IPS-NIHi7 (cell line): ENCODE measurements around the gene SORBS1.

Experiments used
- DNase-seq: peaks from one replicate; pipeline ENCODE4 v3.0.0; 2012; ENCODE audit warnings: mixed read lengths; ENCODE audit errors: extremely low spot score

The SORBS1 gene

DNA sequence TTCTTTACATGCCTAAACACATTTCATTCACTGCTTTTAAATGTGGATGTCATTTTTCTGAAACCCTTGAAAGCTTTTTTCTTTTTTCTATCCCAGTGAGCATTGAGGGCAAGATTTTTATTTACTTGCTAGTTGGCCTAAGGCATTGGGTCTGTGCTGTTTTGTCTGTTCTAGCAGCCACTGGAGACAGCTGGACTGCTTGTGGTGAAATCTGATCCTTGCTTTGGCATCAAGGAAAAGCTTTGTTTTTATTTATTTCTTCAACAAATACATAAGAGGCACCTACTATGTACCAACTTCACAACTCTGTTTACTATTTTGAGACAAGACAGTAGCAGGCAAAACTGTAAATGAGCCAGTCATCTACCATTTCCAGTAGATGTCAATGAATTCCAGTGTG is 241.9 kb downstream of the SORBS1 start:
- no peak for DNase-seq

- DNase-seq: no peak
Measured at GRCh38 chr10:95315509-95315908, 245.7 kb downstream of the SORBS1 start.

GRCh38 chr10:95314192-95314918 is 246.8 kb downstream of the SORBS1 start:
- no peak for DNase-seq

- DNase-seq: no peak
Measured at GRCh38 chr10:95312986-95313495, 248.1 kb downstream of the SORBS1 start.

DNA sequence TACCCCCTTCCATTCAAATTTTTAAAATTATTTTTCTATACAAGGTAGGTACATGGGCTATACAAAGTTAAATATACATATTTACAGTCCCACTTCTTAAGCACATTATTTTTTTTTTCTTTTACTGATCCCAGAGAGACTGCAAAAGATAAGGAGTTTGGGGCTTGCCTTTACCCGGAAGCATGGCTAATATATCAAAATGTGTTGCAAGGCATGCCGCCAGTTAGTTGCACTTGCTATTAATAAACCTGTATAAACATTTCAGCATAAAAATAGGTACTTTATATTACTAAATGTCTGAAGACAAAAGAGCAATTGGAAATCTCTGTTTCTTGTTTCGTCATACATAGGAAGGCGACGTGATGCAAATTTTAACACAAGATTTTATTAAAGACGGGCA is 248.9 kb downstream of the SORBS1 start:
- DNase-seq: no peak

- DNase-seq: no peak
Measured at GRCh38 chr10:95309958-95310357, 251.2 kb downstream of the SORBS1 start.

DNA sequence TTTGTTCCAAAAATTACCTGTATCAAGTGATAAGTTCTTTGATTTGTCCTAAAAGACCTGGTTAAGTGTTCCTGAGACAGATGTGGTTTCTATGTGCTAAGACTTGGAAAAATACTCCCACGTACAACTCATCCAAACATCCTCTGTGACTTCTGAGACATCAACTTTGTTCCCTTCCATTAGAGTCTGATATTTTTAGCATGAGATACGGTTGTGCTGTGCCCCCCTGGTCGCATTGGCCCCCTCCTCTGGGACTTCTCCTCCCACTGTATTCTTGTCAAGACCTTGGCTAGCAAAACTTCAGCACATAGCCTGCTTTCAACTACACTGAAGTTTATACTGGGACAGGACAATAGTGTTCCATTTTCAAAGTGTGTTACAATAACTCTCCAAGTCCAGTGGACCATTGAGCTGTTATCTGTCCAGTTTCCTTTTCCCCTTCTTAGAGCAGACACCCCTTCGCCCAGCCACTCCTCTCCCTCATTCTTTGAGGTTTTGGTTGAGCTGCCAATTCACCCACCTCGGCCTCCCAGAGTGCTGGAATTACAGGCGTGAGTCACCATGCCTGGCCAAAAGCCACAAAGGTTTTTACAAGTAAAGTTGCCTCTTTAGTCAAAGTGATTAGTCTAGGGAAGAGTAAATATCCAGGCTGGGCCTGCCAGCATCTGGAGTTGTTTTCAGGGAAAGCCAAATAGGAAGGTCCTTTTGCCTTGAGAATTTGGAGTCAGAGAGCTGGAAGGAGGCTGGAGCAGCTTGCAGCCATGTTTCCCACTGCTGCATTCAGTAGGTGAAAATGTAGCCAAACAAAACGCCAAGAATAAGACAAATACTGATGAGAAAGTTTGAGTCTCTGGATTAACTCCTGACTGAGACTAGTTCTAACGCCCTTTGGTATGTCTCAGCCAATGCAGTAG is 252.5 kb downstream of the SORBS1 start:
- no peak for DNase-seq

DNA sequence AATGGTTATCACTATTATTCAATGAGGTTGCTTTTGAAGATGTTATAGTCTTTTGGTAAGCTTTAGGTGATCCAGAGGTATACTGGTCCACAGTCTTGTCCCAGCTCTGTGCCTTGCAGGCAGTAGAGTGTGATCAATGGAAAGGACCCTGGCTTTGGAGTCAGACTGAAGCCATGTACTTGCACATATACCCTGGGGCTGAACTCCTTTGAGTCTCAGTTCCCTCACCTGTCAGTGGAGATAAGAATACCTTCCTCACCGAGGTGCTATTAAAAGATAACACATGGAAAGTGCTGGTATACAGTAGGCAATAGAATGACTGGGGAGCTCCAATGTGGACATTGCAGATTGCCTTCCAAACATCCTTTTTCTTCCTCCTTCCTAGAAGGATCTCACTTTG is 254.3 kb downstream of the SORBS1 start:
- no peak for DNase-seq

DNA sequence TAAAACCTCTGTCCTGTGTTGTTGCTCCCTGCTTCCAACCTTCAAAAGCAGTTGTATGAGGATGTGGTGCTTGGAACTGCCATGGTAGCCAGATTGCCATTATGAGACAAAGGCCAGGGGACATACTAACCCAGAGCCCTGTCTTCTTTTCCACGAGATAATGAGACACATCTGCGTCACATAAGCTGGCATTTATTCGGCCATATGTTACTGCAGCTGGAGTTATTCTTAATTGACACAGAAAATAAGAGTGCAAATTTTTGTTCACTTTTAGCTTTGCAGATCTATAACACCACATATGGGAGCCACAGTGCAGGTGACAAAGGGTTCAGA is 254.9 kb downstream of the SORBS1 start:
- no peak for DNase-seq

DNA sequence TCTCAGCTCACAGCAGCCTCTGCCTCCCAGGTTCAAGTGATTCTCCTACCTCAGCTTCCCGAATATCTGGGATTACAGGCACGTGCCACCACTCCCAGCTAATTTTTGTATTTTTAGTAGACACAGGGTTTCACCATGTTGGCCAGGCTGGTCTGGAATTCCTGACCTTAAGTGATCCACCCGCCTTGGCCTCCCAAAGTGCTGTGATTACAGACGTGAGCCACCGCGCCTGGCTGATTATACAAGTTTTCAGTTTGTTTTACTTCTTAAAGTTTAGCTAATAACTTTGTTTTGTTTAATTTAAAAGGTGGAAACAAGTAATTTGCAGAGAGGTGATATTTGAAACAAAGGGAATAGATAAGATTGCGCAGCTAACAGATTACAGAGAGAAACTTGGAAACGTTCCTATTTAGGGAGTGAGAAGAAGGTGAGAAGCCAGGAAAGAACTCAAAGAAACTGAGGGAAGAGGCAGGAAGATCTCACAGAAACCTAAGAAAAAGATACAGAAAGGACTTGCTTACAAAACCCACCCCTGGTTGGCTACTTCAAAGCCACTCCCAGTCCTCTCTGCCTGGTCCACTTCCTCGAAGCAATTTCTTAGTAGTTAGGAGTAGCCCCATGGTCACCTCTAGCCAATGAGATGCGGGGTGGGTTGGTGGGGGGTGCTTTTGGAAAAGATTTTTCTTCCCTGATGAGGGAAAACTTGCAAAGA is 255.4 kb downstream of the SORBS1 start:
- no peak for DNase-seq

- DNase-seq: no peak
Measured at GRCh38 chr10:95304976-95305375, 256.2 kb downstream of the SORBS1 start.

GRCh38 chr10:95304463-95304862 is 256.7 kb downstream of the SORBS1 start:
- no peak for DNase-seq

- DNase-seq: no peak
Measured at GRCh38 chr10:95303950-95304349, 257.2 kb downstream of the SORBS1 start.

GRCh38 chr10:95303535-95303934 is 257.6 kb downstream of the SORBS1 start:
- no peak for DNase-seq

- DNase-seq: no peak
Measured at GRCh38 chr10:95300022-95300539, 261.1 kb downstream of the SORBS1 start.

DNA sequence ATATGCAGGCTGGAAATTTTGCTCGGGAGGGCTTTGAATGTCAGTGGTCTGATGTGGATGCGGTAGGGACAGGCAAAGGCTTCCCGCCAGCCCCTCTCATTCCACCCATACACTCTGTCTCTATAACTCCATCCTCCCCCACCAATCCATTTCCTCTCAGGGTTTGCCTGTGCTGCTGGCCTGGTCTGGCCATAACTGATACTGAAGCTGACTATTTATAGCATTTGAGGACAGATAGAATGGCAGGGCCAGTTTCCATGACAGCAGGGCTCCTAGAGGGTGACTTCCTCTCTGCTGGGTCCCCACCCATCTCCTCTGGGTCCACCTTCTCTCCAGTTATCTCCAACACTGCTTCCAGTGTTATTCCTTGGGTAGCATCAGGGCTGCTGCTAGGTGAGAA is 263.8 kb downstream of the SORBS1 start:
- no peak for DNase-seq

GRCh38 chr10:95296764-95297163 is 264.4 kb downstream of the SORBS1 start:
- no peak for DNase-seq

GRCh38 chr10:95295031-95295755 is 266.0 kb downstream of the SORBS1 start:
- peak; percentile 42 for DNase-seq

GRCh38 chr10:95293631-95294030 is 267.5 kb downstream of the SORBS1 start:
- DNase-seq: no peak

GRCh38 chr10:95291365-95292039 is 269.7 kb downstream of the SORBS1 start:
- no peak for DNase-seq
